Psoas muscle (tissue), 8 donors: ENCODE measurements around the gene ARID1A. TPM values are rescaled to one million over a fixed set of nuclear protein-coding genes. Genes with fewer than 3 reads are reported as not detected.
A peak's percentile ranks its signal among the peaks of the same experiment; 100 is the strongest.

Experiments used
- ATAC-seq, 4 donors: fragments of 200-7000 bp; cut with Tn5 transposase; one replicate each; pipeline ENCODE4 v1.9.1; 2020; ENCODE audit warnings: moderate library complexity in 3 of 4, mild to moderate bottlenecking in 2 of 4
- DNase-seq, 2 donors: peaks; one replicate each; pipeline ENCODE4 v3.0.0-alpha.2; 2020
- H3K27ac ChIP-seq: fragments of 200-600 bp; one replicate; pipeline ENCODE4 v1.8.0; 2022
- H3K27me3 ChIP-seq, 3 donors: fragments of 200-600 bp in 1 of 3; one replicate each; pipeline versions ENCODE4 v1.6.1 to v1.8.0; 2013 to 2022; ENCODE audit warnings: low read length in 2 of 3, mild to moderate bottlenecking in 2 of 3, moderate library complexity in 1 of 3; ENCODE audit not compliant: insufficient read depth in 3 of 3
- H3K36me3 ChIP-seq, 2 donors: fragments of 200-600 bp in 1 of 2; one replicate each; pipeline versions ENCODE4 v1.6.1 to v1.8.0; 2013 to 2022; ENCODE audit warnings: low read depth in 1 of 2, mild to moderate bottlenecking in 1 of 2, moderate library complexity in 1 of 2; ENCODE audit not compliant: insufficient read depth in 1 of 2
- H3K4me1 ChIP-seq: fragments of 200-600 bp; one replicate; pipeline ENCODE4 v1.8.0; 2022
- H3K4me3 ChIP-seq: fragments of 200-600 bp; one replicate; pipeline ENCODE4 v1.8.0; 2022; ENCODE audit warnings: mild to moderate bottlenecking
- H3K9me3 ChIP-seq: fragments of 200-600 bp; one replicate; pipeline ENCODE4 v1.8.0; 2022
- CTCF ChIP-seq: fragments of 200-600 bp; IDR thresholded peaks from one replicate; pipeline ENCODE4 v1.8.0; 2022; ENCODE audit warnings: antibody characterized with exemption
- WGBS, 3 donors: extraction: QIAGEN DNeasy Blood & Tissue Kit; methylation state at CpG; one replicate each; pipeline versions ENCODE4 v1.1.6 to v1.1.7; 2013; 5-methylcytosine and 5-hydroxymethylcytosine counted together
- intact Hi-C, 2 donors: fragments of 100-400 bp; cut with DNase I; formaldehyde crosslinking; loops; one replicate each; pipeline versions ENCODE4 v1.11.0 to v1.14.2; 2022
- polyA plus RNA-seq, 3 donors: library from polyadenylated mRNA; stranded (reverse); fragments of 200-250 nt; gene quantifications; one replicate each; pipeline ENCODE4 v1.2.3, GENCODE V29; 2013
- total RNA-seq, 4 donors: library from RNA; stranded (reverse); fragmentation: NEBNext Ultra II Directional in 2 of 4; extraction: Animal tissue kit (Norgen Biotek cat#: 25700) in 2 of 4; gene quantifications; one replicate each; pipeline versions ENCODE4 v1.2.1 to v1.2.4, GENCODE V29; 2021 to 2023
- donor health status: healthy with polysubstance abuse.
- donor health status: DM: no; HTN: no; CAD: no; lungs with moderate emphysema.
- donor health status: Bipolar disorder and iron deficiency.
- donor health status: healthy.
- donor health status: DM: yes; HTN: yes; CAD: no.
- donor health status: DM: no; HTN: no; CAD: no.
- donor health status: DM: no; HTN: no; CAD: no.
- donor health status: DM: yes; HTN: yes; CAD: no.

Gene ARID1A
- total and polyA plus RNA-seq, 7 donors = 8.8 to 44.4 (median 32.2) TPM

DNA sequence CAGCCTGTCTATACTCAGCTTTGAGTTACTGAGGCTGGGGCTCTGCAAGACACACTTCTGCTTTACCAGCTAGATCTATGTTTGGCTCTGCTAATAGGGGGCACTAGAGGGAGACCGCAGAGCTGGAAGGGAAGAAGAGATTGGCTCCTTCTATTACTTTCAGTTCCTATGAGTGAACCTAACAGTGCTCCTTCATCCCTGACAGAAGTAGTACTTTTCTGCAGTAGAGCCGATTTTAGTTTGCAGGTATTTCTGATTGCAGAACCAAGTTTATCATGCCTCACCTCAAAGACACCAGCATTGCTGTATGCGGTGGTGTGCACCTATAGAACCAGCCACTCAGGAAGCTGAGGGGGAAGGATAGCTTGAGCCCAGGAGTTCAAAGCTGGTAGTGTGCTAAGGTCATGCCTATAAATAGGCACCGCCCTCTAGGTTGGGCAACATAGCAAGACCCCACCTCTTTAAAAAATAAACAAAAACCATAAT, 125.0 kb downstream of the ARID1A start:
- Histone ChIP-seq H3K27ac (no peak overlapping the region), H3K4me3 (no peak overlapping the region), H3K27me3 (no peaks in the 10 kb centered on the region), H3K9me3 (no peaks in the 10 kb centered on the region), H3K4me1 (no peaks in the 10 kb centered on the region), H3K36me3 (no peaks in the 10 kb centered on the region)
- intact Hi-C loops = no loop called here
- 71 to 73% (median 71%) methylated on average over 4 of the region's 4 CpGs for WGBS, 3 donors
- TF ChIP-seq CTCF = no peak
- DNase-seq = no peak
- ATAC-seq = no peak

GRCh38 chr1:26822737-26823395, 127.1 kb downstream of the ARID1A start:
- Histone ChIP-seq H3K4me1 (peaks cover 5% of the 10 kb centered on the region), H3K9me3 (no peaks in the 10 kb centered on the region), H3K27me3 (no peaks in the 10 kb centered on the region), H3K36me3 (no peaks in the 10 kb centered on the region), H3K27ac (no peak overlapping the region), H3K4me3 (no peak overlapping the region)
- ATAC-seq = no peak
- no peak for DNase-seq
- TF ChIP-seq CTCF = no peak
- 93 to 96% (median 94%) methylated on average over 4 of the region's 4 CpGs for WGBS, 3 donors
- intact Hi-C loops = no loop called here

DNA sequence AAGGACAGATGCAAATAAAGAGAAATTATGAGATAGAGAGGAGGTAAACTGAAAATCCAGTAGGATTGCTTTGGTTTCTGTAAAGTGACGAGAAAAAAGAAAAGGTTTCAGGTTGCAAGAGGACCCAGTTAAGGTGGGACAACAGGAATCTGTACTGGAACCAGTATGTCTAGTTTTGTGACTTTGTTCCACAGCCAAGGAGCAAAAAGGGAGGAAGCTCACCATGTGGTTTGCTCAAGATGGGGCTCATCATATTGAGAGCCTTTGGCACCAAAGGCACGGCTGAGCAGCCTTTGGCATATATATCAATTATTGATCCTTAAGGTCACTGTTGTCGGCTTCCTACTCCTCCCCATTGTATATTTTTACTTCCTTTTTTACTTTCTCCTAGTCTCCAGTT, 128.9 kb downstream of the ARID1A start:
- H3K9me3 ChIP-seq = no peaks in the 10 kb centered on the region
- no peak overlapping the region for H3K4me3 ChIP-seq
- H3K27ac ChIP-seq = no peak overlapping the region
- H3K36me3 ChIP-seq = peaks cover 0 to 6% of the 10 kb centered on the region in 2 donors
- ATAC-seq (no peak), DNase-seq (no peak)
- no peak for TF ChIP-seq CTCF
- no peaks in the 10 kb centered on the region for H3K27me3 ChIP-seq
- intact Hi-C loops = no loop called here
- H3K4me1 ChIP-seq = peaks cover 18% of the 10 kb centered on the region
- 92 to 94% (median 94%) methylated on average over 3 of the region's 3 CpGs for WGBS, 3 donors

DNA sequence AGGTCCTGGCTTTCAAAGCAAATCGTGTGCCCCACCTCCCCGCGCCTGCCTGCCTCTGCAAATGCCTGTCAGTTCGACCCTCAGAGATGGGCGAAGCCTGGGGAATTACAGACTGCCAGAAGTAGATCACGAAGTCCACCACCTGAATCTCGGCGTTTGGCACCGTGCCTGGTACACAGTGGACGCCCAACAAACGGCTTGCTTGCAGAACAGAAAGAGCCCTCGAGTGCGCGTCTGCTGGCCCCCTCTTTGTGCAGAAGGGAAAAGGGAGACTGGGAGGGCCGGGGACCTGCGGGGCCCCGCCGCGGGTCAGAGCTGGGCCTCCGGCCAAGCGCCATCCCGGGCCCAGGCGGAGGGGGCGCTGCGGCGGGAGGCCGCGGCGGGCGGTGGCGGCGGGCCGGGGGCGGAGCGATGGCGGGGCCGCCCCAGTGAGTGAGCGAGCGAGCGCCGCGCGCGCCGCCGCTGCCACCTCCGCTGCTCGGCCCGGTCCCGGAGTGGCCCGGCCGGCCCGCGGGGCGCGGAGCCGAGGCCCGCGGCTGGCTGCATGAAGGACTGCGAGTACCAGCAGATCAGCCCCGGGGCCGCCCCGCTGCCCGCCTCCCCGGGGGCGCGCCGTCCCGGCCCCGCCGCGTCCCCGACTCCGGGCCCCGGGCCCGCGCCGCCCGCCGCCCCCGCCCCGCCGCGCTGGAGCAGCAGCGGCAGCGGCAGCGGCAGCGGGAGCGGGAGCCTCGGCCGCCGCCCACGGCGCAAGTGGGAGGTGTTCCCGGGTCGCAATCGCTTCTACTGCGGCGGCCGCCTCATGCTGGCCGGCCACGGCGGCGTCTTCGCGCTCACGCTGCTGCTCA, 130.7 kb downstream of the ARID1A start, which contains the start of gene ZDHHC18:
ZDHHC18 (plus strand) TSS at position 428 of the 845 bp plus-strand sequence; CDS start at position 545, 117 bp downstream.
- 1 to 2% (median 1%) methylated on average over 37 to 103 of the region's 107 CpGs for WGBS, 3 donors

More for the DNA sequence above, 130.7 kb downstream of the ARID1A start, which contains the start of gene ZDHHC18:
- ATAC-seq = peak; percentile 89 to 95 (median 92)
- intact Hi-C loops = no loop called here
- Histone ChIP-seq H3K27me3 (no peaks in the 10 kb centered on the region), H3K4me3 (peak within 1 kb of the TSS; percentile 80), H3K36me3 (peaks cover 0 to 8% of the 10 kb centered on the region in 2 donors), H3K9me3 (no peaks in the 10 kb centered on the region), H3K4me1 (peaks cover 18% of the 10 kb centered on the region), H3K27ac (peak within 1 kb of the TSS; percentile 71)
- peak; percentile 59 for TF ChIP-seq CTCF
- peak; percentile 79 to 85 for DNase-seq
